ENCODE results near the gene HRNR.
"Not testable (repeated sequence)": the region's sequence is repeated elsewhere in the genome, so short reads cannot be mapped to it uniquely, and the experiment has no call there.

Gene HRNR

DNA sequence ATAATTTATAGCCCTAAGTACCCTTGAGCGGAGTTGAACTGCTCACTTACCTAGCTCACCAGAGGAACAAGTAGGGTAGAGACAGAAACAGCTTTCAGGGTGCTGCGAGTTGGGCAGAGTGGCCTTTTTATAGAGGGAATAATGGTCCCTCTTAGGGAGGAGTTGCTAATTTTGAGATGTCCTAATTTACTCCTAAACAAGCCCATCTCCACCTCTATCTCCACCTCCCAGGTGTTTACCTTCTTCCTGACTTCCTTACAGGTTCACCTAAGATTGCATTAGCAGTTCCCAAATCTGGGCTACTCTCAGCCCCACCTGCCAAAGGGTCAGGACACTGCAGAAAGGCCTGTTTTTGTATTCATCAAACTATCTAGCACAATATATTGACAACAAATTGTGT lies at the start of gene HRNR:
Gene HRNR, minus strand, starts transcription at position 101 of the 400 bp plus-strand sequence. CDS start 940 bp downstream, outside the sequence.
- DNase-seq (ENCODE audit: low read depth) = no peak

DNA sequence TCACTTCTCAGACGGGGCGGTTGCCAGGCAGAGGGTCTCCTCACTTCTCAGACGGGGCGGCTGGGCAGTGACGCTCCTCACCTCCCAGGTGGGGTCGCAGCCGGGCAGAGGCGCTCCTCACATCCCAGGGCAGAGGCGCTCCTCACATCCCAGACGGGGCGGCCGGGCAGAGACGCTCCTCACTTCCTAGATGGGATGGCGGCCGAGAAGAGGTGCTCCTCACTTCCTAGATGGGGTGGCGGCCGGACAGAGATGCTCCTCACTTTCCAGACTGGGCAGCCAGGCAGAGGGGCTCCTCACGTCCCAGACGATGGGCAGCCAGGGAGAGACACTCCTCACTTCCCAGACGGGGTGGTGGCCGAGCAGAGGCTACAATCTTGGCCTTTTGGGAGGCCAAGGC lies 32.4 kb upstream of the HRNR start:
- not testable (repeated sequence) for DNase-seq (ENCODE audit: low read depth)

DNA sequence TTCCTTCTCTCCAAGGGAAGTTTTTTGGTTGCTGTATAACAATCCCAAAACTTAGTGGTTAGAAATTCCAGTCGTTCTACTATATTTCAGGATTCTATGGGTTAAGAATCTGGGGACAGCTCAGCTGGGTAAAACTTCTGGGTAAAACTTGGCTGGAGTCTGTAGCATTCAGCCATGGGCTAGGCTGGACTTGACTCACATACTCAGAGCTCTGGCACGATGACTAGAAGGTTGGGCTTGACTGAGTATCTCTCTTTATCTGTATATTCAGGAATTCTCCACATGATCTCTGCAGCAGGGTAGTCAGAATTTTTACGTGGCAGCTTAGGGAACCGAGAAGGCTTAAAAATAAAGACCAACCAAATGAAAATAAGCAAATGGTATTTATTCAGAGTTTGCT lies 28.2 kb upstream of the HRNR start:
- no peak for DNase-seq (ENCODE audit: low read depth)

DNA sequence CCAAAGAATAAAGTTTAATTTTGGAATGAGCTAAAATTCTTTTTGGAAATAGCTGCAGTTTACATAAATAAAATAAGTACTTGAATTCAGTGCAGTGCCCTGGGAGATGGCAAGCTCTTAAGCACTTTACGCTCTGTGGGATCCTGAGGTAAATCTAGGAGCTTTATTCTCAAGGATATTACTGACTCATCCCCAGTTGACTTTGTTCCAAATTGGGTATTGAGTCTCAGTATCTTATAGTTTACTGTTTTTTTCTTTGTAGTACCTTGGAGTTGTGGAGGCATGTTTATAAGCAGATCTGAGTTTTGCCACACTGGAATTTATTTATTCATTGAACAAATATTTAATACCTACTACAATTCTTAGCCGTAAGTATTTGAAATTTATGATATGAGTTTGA lies 27.4 kb upstream of the HRNR start:
- no peak for DNase-seq (ENCODE audit: low read depth)

DNA sequence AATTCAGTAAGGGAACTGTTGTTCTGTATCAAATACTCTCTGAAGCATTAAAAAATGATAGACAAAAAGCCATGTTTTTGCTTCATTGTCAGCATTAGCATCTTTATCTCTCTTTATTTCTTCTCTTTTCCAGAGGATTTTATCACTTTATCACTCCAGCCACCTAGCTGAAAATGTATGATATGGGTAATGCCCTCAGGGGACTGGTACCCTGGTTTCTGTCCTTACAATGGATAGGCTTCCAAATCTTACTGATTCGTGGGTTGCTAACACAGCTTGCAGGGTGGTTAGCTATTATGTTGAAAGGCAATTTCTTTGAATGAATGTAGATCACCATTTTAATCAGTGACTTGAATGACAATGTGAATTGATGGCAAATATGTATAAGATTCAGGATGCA lies 23.3 kb upstream of the HRNR start:
- DNase-seq (ENCODE audit: low read depth) = no peak

DNA sequence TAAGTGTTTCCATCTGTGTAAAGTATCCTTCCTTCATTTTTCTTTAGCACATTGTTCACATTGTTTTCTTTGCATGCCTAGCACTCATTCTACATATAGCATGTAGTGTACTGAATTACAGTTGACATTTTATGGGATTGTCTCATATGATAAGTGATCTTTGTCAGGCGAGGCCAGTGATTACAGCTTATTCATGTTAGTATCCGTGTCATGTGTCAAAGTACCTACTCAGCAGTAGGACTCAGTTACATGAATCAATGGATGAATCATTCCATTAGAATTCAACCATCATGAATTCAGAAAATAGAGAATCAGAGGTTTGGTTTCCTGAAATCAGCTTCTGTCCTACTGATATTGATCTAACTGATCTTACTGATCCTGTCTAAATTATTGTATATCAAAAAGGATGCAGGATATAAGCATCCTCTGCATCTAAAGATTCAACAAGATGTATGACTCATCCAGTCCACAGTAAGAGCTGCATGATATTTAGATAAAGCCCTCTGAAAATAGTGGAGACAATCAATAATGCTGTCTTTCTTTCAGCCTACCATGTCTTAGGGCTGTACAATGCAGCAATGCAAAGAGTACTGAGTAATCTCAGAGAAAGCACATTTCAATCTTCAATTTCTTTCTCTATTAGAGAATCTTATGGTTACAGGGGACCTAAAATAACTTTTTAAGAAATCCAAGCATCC lies 20.7 kb upstream of the HRNR start:
- DNase-seq (ENCODE audit: low read depth) = no peak

GRCh38 chr1:152237093-152237492 lies 13.1 kb upstream of the HRNR start:
- DNase-seq (ENCODE audit: low read depth) = no peak

DNA sequence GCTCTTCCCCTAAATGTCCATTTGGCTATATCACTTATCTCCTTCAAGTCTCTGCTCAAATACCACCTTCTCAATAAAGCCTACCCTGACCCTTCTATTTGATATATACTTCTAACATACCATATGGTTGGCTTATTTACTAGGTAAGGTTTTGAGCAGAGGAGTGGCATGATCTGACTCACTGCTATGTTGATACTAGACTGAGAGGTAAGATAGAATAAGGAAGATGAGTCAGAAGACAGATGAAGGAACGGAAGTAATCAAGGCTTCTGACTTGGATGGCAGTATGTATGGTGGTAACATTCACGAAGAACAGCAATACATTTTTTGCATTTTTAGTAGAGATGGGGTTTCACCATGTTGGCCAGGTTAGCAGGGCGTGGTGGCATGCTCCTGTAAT lies 4.8 kb upstream of the HRNR start:
- DNase-seq (ENCODE audit: low read depth) = no peak

DNA sequence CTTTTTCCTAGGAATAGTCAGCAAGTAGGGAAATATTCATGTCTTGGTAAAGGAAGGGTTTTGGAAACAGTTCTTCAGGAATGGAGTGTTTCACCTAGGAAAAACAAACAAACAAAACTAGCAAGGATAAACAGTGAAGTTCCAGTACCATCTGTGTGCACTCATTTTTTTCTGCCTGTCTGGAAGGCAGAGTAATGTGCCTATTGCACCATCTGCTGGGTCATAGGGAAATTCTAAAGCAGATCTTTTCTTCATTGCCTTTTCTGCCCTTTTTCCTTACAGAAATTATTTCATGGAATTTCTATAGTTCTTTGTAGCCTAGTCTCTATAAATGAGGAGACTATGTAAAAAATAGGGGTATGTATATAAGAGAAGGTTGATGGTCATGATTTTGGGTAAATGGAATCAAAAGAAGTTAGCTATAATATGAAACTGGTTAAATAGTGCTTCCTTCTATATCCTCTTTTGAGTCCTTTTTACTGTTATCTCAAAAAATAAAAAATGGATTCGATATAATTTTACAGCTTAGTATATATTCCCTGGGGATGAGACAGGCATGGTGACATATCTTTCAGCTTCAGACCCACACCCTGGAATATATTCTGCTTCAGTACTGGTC lies 3.4 kb upstream of the HRNR start:
- no peak for DNase-seq (ENCODE audit: low read depth)

DNA sequence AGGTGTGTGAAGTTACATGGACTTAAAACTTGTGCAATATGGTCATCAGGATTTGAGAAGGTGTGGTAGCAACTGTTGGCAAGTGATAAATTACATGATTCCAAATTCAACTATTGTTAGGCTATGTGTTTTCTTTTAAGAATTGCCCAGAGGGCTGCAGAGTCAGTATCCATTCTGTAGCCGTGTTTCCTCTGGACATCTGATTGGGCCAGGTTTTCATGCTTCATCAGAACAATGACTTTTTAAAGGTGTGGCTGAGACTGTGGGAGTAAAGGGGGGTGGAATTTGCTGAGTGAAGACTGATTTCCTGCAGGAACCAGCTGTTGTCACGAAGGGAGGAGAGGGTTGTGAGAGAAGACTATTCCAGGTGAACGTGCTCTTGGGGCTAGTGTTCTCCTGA lies 1.7 kb upstream of the HRNR start:
- no peak for DNase-seq (ENCODE audit: low read depth)

- DNase-seq (ENCODE audit: low read depth) = no peak
These were observed 3.5 kb downstream of the HRNR start for GRCh38 chr1:152220166-152221163.

DNA sequence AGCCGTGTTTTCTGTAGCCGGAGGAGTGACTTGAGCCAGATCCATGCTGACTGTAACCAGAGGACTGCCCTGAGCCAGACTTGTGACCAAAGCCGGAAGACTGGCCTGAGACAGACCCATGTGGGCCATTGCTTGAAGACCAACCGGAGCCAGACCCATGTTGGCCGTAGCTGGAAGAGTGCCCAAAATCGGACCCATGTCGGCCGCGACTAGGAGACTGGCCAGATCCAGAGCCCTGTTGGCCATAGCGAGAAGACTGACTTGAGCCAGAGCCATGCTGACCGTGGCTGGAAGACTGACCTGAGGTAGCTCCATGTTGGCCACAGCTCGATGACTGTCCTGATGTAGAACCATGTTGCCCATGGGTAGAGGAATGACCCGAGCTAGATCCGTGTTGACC lies 4.6 kb downstream of the HRNR start:
- not testable (repeated sequence) for DNase-seq (ENCODE audit: low read depth)

GRCh38 chr1:152218762-152219436 lies 5.1 kb downstream of the HRNR start:
- no peak for DNase-seq (ENCODE audit: low read depth)

- DNase-seq (ENCODE audit: low read depth) = not testable (repeated sequence)
These were observed 8.4 kb downstream of the HRNR start for GRCh38 chr1:152215604-152216003.

- DNase-seq (ENCODE audit: low read depth) = not testable (repeated sequence)
These were observed 9.1 kb downstream of the HRNR start for GRCh38 chr1:152214911-152215310.

GRCh38 chr1:152198982-152199381 lies 25.0 kb downstream of the HRNR start:
- no peak for DNase-seq (ENCODE audit: low read depth)

- DNase-seq (ENCODE audit: low read depth) = no peak
These were observed 26.5 kb downstream of the HRNR start for GRCh38 chr1:152197361-152197941.

GRCh38 chr1:152191711-152192110 lies 32.3 kb downstream of the HRNR start:
- no peak for DNase-seq (ENCODE audit: low read depth)

DNA sequence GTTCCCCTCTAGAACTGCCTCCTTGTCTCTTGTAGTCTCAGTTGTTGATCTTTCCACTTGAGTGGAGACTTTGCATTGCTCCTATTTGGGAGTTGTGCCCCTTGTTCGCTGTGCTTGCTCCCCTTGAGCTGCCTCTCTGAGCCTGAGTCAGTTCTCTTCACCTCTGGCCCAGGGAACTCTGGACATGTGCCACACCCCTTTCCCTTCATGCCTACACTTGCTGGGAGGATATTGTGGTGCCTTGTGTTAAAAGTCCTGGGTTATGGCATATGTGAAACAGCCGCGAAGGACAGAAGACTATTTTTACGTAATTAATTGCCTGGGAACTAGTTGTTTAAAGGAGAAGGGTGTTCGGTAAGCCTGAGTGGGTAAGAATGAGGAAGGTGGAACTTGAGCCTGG lies 32.7 kb downstream of the HRNR start:
- DNase-seq (ENCODE audit: low read depth) = no peak

- DNase-seq (ENCODE audit: low read depth) = no peak
These were observed 33.4 kb downstream of the HRNR start for GRCh38 chr1:152190589-152190988.

DNA sequence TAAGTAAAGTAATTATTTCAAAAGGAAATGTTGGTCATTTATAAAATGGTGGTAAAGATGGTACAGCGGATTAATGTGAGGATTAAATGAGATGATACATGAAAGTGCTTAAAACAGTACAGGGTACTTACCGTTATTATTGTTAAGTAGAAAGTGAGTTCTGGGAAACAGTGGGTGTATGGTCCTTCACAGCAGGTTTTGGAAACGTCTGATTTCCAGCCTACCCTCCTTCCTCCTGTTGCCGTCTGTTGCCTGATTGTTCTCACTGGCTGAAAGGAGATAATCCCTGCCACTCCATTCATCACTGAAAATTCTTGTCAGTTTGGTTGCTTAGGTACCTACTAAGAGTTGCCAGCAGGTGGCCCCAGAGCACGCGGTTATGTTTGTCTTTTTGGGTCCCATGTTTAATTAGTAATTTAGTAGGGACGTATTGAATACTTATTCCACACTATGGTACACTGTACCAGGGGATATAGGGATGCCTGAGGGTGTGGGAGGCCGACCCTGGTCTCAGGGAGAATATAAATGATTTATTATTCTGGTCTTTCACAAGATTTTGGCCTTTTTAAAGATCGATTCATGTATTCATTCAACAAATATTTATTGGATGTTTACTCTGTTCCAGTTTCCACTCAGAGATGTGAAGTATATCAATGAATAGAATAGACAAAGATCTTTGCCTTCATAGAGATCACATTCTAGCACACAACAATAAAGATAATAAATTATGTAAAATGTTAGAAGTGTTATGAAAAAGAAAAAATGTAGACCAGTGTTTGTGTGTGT lies 34.1 kb downstream of the HRNR start:
- DNase-seq (ENCODE audit: low read depth) = peak; percentile 23

All from T-helper 22 cell (primary cell).